NB4 (cell line): ENCODE data around the gene ACP4.
A peak's percentile ranks its signal among the peaks of the same experiment; 100 is the strongest.

Source experiments
- DNase-seq: peaks from one replicate; pipeline ENCODE4 v3.0.0; 2010; ENCODE audit warnings: low read depth
- H3K4me3 ChIP-seq: one replicate; pipeline ENCODE4 v1.5.1; 2011; ENCODE audit warnings: mild to moderate bottlenecking, low read depth, low read length, moderate library complexity
- MYC ChIP-seq: IDR thresholded peaks from 2 replicates; pipeline ENCODE4 v1.6.1; 2011; ENCODE audit warnings: low read depth, low read length
- POLR2A ChIP-seq: IDR thresholded peaks from 2 replicates; pipeline ENCODE4 v1.6.1; 2011; ENCODE audit warnings: mild to moderate bottlenecking; ENCODE audit not compliant: insufficient read length; ENCODE audit errors: extremely low read depth
- TF ChIP-seq, protein P1 (sequence below): IDR thresholded peaks from one replicate; pipeline ENCODE4 v1.5.1; 2012; ENCODE audit warnings: low read depth, low read length
- TF ChIP-seq, protein P2 (sequence below): IDR thresholded peaks from 2 replicates; pipeline ENCODE4 v1.6.1; 2011; ENCODE audit warnings: low read depth, low read length

Gene ACP4

DNA sequence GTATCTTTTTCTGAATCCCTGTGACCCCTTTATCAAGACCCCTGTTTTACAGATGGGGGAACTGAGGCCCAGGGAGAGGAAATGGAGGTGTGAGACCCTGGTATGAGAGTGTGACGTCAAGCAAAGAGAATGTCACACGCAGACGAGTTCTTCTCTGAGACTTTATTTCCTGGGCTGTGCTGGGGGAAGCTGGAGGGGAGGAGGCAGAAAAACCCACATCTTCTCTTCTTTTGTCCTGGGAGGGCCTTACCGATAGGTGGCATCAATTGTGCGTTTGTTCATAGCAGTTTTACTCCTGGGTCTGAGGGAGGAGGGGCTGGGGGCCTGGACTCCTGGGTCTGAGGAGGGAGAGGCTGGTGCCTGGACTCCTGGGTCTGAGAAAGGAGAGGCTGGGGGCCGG is 48.0 kb downstream of the ACP4 start:
- TF ChIP-seq, protein P1, sequence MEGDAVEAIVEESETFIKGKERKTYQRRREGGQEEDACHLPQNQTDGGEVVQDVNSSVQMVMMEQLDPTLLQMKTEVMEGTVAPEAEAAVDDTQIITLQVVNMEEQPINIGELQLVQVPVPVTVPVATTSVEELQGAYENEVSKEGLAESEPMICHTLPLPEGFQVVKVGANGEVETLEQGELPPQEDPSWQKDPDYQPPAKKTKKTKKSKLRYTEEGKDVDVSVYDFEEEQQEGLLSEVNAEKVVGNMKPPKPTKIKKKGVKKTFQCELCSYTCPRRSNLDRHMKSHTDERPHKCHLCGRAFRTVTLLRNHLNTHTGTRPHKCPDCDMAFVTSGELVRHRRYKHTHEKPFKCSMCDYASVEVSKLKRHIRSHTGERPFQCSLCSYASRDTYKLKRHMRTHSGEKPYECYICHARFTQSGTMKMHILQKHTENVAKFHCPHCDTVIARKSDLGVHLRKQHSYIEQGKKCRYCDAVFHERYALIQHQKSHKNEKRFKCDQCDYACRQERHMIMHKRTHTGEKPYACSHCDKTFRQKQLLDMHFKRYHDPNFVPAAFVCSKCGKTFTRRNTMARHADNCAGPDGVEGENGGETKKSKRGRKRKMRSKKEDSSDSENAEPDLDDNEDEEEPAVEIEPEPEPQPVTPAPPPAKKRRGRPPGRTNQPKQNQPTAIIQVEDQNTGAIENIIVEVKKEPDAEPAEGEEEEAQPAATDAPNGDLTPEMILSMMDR, result peak; percentile 43
- TF ChIP-seq, protein P2, sequence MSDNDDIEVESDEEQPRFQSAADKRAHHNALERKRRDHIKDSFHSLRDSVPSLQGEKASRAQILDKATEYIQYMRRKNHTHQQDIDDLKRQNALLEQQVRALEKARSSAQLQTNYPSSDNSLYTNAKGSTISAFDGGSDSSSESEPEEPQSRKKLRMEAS, result no peak
- H3K4me3 ChIP-seq, result no peak overlapping the region
- peak; percentile 41 for DNase-seq

DNA sequence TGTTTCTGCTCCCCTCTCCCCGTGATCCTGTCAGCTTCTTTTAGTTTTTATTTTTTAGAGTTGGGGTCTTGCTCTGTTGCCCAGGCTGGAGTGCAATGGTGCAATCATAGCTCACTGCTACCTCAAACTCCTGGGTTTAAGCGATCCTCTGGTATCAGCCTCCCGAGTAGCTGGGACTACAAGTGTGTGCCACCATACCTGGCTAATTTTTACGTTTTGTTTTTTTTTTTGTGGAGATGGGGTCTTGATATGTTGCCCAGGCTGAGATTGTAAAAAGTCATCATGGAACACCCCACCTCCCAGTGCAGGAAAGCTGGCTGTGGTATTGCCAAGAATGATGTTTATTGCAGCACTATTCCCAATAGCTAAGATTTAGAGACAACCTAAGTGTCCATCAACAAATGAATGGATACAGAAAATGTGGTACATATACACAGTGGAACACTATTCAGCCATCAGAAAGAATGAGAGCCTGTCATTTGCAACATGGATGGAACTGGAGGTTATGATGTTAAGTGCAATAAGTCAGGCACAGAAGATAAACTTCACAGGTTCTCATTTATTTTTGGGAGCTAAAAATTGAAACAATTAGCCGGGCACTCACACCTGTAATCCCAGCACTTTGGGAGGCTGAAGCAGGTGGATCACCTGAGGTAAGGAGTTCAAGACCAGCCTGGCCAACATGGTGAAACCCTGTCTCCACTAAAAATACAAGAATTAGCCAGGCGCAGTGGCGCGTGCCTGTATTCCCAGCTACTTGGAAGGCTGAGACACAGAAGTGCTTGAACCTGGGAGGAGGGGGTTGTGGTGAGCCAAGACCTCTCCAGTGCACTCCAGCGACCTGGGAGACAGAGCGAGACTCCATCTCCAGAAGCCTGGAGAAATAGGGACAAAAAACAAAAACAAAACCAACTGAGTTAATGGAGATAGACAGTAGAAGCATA is 49.8 kb downstream of the ACP4 start:
- no peak for DNase-seq
- H3K4me3 ChIP-seq, result no peak overlapping the region
- TF ChIP-seq, protein P1, result no peak
- TF ChIP-seq, protein P2, result no peak
- TF ChIP-seq POLR2A, result no peak
- TF ChIP-seq MYC, result no peak

DNA sequence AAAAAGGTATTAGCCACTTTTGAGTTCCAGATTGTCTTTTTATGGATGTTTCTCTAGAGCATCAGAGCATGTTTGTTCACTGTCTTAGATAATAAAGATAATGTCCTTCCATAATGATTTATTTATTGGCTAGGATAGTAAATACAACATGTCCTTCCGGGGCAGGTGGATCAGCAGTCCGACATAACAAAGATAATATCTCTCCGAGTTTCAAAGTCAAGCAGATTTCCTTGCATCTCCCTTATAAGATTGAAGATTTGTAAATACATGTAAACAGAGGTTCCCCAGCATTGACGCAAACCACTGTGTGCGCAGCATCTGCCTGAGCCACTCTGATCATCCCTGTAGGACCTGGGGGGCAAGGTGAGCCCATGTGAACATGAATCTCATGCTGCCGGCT is 51.9 kb downstream of the ACP4 start:
- no peak for DNase-seq
- no peak overlapping the region for H3K4me3 ChIP-seq
- no peak for TF ChIP-seq MYC

DNA sequence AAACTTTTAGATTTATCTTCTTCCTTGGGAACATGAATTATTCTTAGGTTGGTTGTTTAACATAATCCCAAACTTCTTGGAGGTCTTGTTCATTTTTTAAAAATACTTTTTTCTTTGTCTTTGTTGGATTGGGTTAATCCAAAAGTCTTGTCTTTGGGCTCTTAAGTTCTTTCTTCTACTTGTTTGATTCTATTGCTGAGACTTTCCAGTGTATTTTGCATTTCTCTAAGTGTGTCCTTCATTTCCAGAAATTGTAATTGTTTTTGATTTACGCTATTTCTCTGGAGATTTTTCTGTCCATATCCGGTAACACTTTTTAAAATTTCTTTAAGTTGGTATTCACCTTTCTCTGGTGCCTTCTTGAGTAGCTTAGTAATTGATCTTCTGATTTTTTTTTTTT is 53.0 kb downstream of the ACP4 start:
- DNase-seq, result no peak
- H3K4me3 ChIP-seq, result no peak overlapping the region
- TF ChIP-seq MYC (no peak), POLR2A (no peak)
- TF ChIP-seq, protein P2, result no peak

DNA sequence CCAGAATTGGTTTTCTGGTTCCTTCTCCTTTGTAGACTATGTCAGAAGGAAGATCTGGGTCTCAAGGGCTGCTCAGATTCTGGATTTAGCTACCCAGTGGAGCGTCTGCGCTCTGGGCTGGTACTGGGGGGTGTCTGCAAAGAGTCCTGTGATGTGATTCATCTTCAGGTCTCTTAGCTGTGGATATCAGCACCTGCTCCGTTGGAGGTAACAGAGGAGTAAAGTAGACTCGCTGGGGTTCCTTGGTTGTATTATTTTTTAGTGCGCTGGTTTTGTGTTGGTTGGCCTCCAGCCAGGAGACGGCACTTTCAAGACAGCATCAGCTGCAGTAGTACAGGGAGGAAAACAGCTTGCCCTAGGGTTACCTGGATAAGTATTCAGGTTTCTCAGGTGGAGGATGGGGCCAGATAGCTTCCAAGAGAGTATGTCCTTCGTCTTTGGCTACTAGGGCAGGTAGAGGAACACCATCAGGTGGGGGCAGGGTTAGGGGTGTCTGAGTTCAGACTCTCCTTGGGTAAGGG is 53.5 kb downstream of the ACP4 start:
- TF ChIP-seq, protein P1, result no peak
- TF ChIP-seq MYC (no peak), POLR2A (no peak)
- TF ChIP-seq, protein P2, result no peak
- no peak overlapping the region for H3K4me3 ChIP-seq
- no peak for DNase-seq

DNA sequence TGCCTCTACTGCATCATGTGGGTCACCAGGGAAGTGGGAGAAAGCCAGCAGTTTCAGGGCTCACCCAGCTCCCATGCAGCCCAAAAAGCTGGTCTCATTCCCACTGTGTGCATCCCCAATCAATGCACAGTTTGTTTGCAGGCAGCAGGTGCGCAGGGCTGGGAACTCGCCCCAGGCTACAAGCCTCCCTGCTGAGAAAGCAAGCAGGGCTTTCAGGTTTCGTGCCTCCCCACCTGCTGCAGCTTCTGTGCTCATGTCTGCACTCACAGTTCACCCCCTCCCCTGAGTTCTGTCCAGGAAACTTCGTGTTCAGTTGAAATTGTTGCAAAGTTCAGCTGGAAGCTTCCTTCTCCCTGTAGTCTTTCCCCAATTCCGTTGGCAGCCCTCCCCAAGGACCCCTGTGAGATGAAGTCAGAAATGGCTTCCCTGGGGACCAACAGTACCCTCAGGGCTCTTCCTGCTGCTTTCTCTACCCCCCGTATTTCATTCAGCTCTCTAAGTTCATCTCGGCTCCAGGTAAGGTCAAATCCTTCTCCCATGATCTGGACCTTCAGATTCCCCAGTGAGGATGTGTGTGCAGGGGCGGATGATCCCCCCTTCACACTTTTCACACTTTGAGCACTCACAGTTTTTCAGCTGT is 54.2 kb downstream of the ACP4 start:
- DNase-seq, result no peak
- H3K4me3 ChIP-seq, result no peak overlapping the region

More for the DNA sequence above, 54.2 kb downstream of the ACP4 start:
- TF ChIP-seq, protein P1, result no peak
- TF ChIP-seq MYC (no peak), POLR2A (no peak)
- TF ChIP-seq, protein P2, result no peak
